MM.1S (cell line): ENCODE measurements around the gene SLC6A8.

ENCODE experiments used
- DNase-seq: peaks from one replicate; pipeline ENCODE4 v3.0.0-alpha.2; 2015
- H2AFZ ChIP-seq: fragments of 300-600 bp; sonication (generic); 2 replicates; pipeline ENCODE4 v1.6.0; 2016; ENCODE audit warnings: antibody characterized with exemption, low read length
- H3F3A ChIP-seq: fragments of 300-600 bp; sonication (generic); 2 replicates; pipeline ENCODE4 v1.6.1; 2016; ENCODE audit warnings: mild to moderate bottlenecking, antibody characterized with exemption, low read length, moderate library complexity, mixed read lengths; ENCODE audit not compliant: insufficient read depth
- H3K27ac ChIP-seq: fragments of 300-600 bp; sonication (generic); 2 replicates; pipeline ENCODE4 v1.5.1; 2016; ENCODE audit warnings: mild to moderate bottlenecking, low read length
- H3K27me3 ChIP-seq: fragments of 300-600 bp; sonication (generic); replicated peaks from 2 replicates; pipeline ENCODE4 v1.6.0; 2016; ENCODE audit warnings: low read length; ENCODE audit not compliant: insufficient read depth
- H3K36me3 ChIP-seq: fragments of 300-600 bp; sonication (generic); replicated peaks from 2 replicates; pipeline ENCODE4 v1.6.1; 2016; ENCODE audit warnings: mild to moderate bottlenecking, low read length, mixed read lengths; ENCODE audit not compliant: insufficient read depth
- H3K4me1 ChIP-seq: fragments of 300-600 bp; sonication (generic); 2 replicates; pipeline ENCODE4 v1.6.1; 2016; ENCODE audit warnings: low read length, mixed read lengths
- H3K4me2 ChIP-seq: fragments of 300-600 bp; sonication (generic); 2 replicates; pipeline ENCODE4 v1.6.0; 2016; ENCODE audit warnings: low read depth, low read length
- H3K4me3 ChIP-seq: fragments of 300-600 bp; sonication (generic); 2 replicates; pipeline ENCODE4 v1.5.1; 2016; ENCODE audit warnings: low read length, mixed read lengths
- H3K79me2 ChIP-seq: fragments of 300-600 bp; sonication (generic); 2 replicates; pipeline ENCODE4 v1.6.1; 2016; ENCODE audit warnings: mixed run types, low read length, mixed read lengths
- H3K9ac ChIP-seq: fragments of 300-600 bp; sonication (generic); 2 replicates; pipeline ENCODE4 v1.6.1; 2016; ENCODE audit warnings: low read length, mixed read lengths
- H3K9me2 ChIP-seq: fragments of 300-600 bp; sonication (generic); replicated peaks from 2 replicates; pipeline ENCODE4 v1.6.1; 2016; ENCODE audit warnings: mild to moderate bottlenecking, low read length, mixed read lengths; ENCODE audit not compliant: insufficient read depth
- H3K9me3 ChIP-seq: fragments of 300-600 bp; sonication (generic); replicated peaks from 2 replicates; pipeline ENCODE4 v1.6.1; 2016; ENCODE audit warnings: mild to moderate bottlenecking, low read length, mixed read lengths; ENCODE audit not compliant: insufficient read depth
- H4K20me1 ChIP-seq: fragments of 300-600 bp; sonication (generic); 2 replicates; pipeline ENCODE4 v1.6.1; 2016; ENCODE audit warnings: mild to moderate bottlenecking, low read length, moderate library complexity, mixed read lengths; ENCODE audit not compliant: insufficient read depth
- EZH2 ChIP-seq: fragments of 300-600 bp; sonication (generic); optimal IDR thresholded peaks from 2 replicates; pipeline ENCODE3; 2017; ENCODE audit warnings: low read depth, mild to moderate bottlenecking, antibody characterized with exemption, low read length, mixed read lengths
- EZH2phosphoT487 ChIP-seq: fragments of 300-600 bp; sonication (generic); IDR thresholded peaks from 2 replicates; pipeline ENCODE4 v1.6.1; 2018; ENCODE audit warnings: antibody characterized with exemption, low read length
- TF ChIP-seq, protein P1 (sequence below): fragments of 300-600 bp; sonication (generic); IDR thresholded peaks from 2 replicates; pipeline ENCODE4 v1.5.1; 2016; ENCODE audit warnings: antibody characterized with exemption, low read length, mixed read lengths

Gene SLC6A8

DNA sequence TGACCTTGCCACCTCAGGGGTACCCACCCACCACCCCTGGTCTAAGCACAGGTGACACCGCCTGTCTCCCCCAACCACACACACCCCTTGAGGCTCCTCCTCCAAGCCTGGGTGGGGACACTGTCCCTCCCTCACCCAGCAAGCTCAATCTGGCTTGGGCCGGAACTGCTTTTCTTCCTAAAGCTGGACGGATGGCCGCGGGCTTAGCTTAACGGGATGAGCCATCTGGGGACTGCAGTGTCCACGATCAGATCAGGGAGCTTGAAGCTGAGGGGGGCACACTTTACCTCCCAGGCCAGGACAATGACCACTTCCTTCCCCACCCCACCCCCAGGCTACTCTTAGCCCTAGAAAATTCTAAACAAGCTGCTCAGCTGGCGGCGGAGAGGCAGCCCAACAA is 1.0 kb upstream of the SLC6A8 start:
- H3K27ac ChIP-seq = no peak overlapping the region
- no peaks in the 10 kb centered on the region for H3K4me1 ChIP-seq
- no peaks in the 10 kb centered on the region for H4K20me1 ChIP-seq
- H3K27me3 ChIP-seq = peaks cover 5% of the 10 kb centered on the region; the same call in 1 of the 2 replicates
- no peak overlapping the region for H3K4me3 ChIP-seq
- H3K79me2 ChIP-seq = no peaks in the 10 kb centered on the region
- no peak overlapping the region for H2AFZ ChIP-seq
- no peaks in the 10 kb centered on the region for H3F3A ChIP-seq
- DNase-seq = no peak
- H3K9me2 ChIP-seq = no peaks in the 10 kb centered on the region
- H3K9me3 ChIP-seq = no peaks in the 10 kb centered on the region
- TF ChIP-seq EZH2 = no peak
- TF ChIP-seq, protein P1, sequence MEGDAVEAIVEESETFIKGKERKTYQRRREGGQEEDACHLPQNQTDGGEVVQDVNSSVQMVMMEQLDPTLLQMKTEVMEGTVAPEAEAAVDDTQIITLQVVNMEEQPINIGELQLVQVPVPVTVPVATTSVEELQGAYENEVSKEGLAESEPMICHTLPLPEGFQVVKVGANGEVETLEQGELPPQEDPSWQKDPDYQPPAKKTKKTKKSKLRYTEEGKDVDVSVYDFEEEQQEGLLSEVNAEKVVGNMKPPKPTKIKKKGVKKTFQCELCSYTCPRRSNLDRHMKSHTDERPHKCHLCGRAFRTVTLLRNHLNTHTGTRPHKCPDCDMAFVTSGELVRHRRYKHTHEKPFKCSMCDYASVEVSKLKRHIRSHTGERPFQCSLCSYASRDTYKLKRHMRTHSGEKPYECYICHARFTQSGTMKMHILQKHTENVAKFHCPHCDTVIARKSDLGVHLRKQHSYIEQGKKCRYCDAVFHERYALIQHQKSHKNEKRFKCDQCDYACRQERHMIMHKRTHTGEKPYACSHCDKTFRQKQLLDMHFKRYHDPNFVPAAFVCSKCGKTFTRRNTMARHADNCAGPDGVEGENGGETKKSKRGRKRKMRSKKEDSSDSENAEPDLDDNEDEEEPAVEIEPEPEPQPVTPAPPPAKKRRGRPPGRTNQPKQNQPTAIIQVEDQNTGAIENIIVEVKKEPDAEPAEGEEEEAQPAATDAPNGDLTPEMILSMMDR = no peak
- TF ChIP-seq EZH2phosphoT487 = no peak
- H3K36me3 ChIP-seq = no peaks in the 10 kb centered on the region
- H3K9ac ChIP-seq = no peak overlapping the region
- H3K4me2 ChIP-seq = no peak overlapping the region

DNA sequence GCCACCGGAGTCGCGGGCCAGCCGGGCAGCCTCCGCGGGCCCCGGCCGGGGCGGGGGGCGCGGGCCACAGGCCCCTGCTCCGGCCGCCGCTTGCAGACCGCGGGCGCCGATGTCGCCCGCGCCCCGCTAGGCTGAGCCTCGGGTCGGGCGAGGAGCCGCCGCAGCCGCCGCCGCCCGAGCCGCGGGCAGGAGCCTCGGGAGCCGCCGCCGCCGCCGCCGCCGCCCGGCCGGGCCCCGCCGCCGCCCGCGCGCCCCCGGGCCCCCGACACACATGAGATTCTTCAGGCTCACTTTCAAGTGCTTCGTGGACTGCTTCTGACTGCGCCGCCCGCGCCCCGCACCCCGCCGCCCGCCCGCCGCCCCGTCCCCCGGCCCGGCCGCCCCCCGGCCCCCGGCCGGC is 345 bp downstream of the SLC6A8 start:
- Histone ChIP-seq H2AFZ (no peak overlapping the region), H3K36me3 (no peaks in the 10 kb centered on the region), H3K9me3 (no peaks in the 10 kb centered on the region), H3K4me2 (no peak overlapping the region), H3F3A (no peaks in the 10 kb centered on the region), H3K4me1 (no peaks in the 10 kb centered on the region), H4K20me1 (no peaks in the 10 kb centered on the region), H3K27ac (no peak overlapping the region), H3K79me2 (no peaks in the 10 kb centered on the region), H3K9ac (no peak overlapping the region), H3K9me2 (no peaks in the 10 kb centered on the region), H3K27me3 (peaks cover 5% of the 10 kb centered on the region; the same call in 1 of the 2 replicates), H3K4me3 (no peak overlapping the region)
- TF ChIP-seq, protein P1 = no peak
- TF ChIP-seq EZH2phosphoT487 (no peak), EZH2 (no peak)
- no peak for DNase-seq

DNA sequence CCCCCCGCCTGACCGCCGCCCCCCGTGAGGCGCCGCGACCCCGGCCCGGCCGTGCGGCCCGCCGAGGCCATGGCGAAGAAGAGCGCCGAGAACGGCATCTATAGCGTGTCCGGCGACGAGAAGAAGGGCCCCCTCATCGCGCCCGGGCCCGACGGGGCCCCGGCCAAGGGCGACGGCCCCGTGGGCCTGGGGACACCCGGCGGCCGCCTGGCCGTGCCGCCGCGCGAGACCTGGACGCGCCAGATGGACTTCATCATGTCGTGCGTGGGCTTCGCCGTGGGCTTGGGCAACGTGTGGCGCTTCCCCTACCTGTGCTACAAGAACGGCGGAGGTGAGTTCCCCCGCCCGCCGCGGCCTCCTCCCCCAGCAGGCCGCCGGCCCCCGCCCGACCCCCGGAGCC is 780 bp downstream of the SLC6A8 start:
- no peaks in the 10 kb centered on the region for H4K20me1 ChIP-seq
- no peak overlapping the region for H3K4me2 ChIP-seq
- H3K27ac ChIP-seq = no peak overlapping the region
- H3K4me3 ChIP-seq = no peak overlapping the region
- H3K4me1 ChIP-seq = no peaks in the 10 kb centered on the region
- H2AFZ ChIP-seq = no peak overlapping the region
- H3K9me2 ChIP-seq = no peaks in the 10 kb centered on the region
- TF ChIP-seq EZH2 = no peak
- TF ChIP-seq, protein P1 = no peak
- TF ChIP-seq EZH2phosphoT487 = no peak
- H3K9ac ChIP-seq = no peak overlapping the region
- H3K9me3 ChIP-seq = no peaks in the 10 kb centered on the region
- peaks cover 5% of the 10 kb centered on the region; the same call in 1 of the 2 replicates for H3K27me3 ChIP-seq
- no peaks in the 10 kb centered on the region for H3K36me3 ChIP-seq
- H3K79me2 ChIP-seq = no peaks in the 10 kb centered on the region
- no peak for DNase-seq
- H3F3A ChIP-seq = no peaks in the 10 kb centered on the region
